HS-27A (cell line): ENCODE results near the gene ELFN1.

Experiments
- DNase-seq: peaks from one replicate; pipeline ENCODE4 v3.0.0-alpha.2; 2012; ENCODE audit warnings: low read depth, missing footprints

The ELFN1 gene

GRCh38 chr7:1742555-1743303, 72.7 kb downstream of the ELFN1 start:
- no peak for DNase-seq

- no peak for DNase-seq
These were observed 73.6 kb downstream of the ELFN1 start for GRCh38 chr7:1743481-1744230.

GRCh38 chr7:1744296-1745017, 74.4 kb downstream of the ELFN1 start:
- no peak for DNase-seq

GRCh38 chr7:1745018-1745532, 75.0 kb downstream of the ELFN1 start:
- DNase-seq: no peak

GRCh38 chr7:1745576-1746490, 75.8 kb downstream of the ELFN1 start:
- DNase-seq: no peak

- DNase-seq: no peak
These were observed 76.5 kb downstream of the ELFN1 start for GRCh38 chr7:1746491-1746975.

- no peak for DNase-seq
These were observed 77.1 kb downstream of the ELFN1 start for GRCh38 chr7:1747004-1747801.

- DNase-seq: no peak
These were observed 78.2 kb downstream of the ELFN1 start for GRCh38 chr7:1748076-1748838.

GRCh38 chr7:1748839-1749173, 78.7 kb downstream of the ELFN1 start:
- DNase-seq: no peak

GRCh38 chr7:1749351-1749863, 79.3 kb downstream of the ELFN1 start:
- DNase-seq: no peak

GRCh38 chr7:1749864-1750466, 79.9 kb downstream of the ELFN1 start:
- no peak for DNase-seq

GRCh38 chr7:1750541-1751021, 80.5 kb downstream of the ELFN1 start:
- DNase-seq: no peak

GRCh38 chr7:1752111-1752510, 82.0 kb downstream of the ELFN1 start:
- DNase-seq: no peak

GRCh38 chr7:1752771-1753563, 82.9 kb downstream of the ELFN1 start:
- no peak for DNase-seq

- no peak for DNase-seq
These were observed 83.4 kb downstream of the ELFN1 start for GRCh38 chr7:1753564-1753867.

- no peak for DNase-seq
These were observed 84.3 kb downstream of the ELFN1 start for GRCh38 chr7:1754345-1754908.

GRCh38 chr7:1755783-1756625, 85.9 kb downstream of the ELFN1 start:
- DNase-seq: no peak
